Measurements from ENCODE around the gene VPS33A.

The VPS33A gene

GRCh38 chr12:122189626-122190475 lies 76.4 kb downstream of the VPS33A start:
- H4K5ac ChIP-seq (ENCODE audit: low read length) = no peak overlapping the region
- H3K9ac ChIP-seq (ENCODE audit: low read length) = no peak overlapping the region
- H3K79me1 ChIP-seq (ENCODE audit: low read length) = no peaks in the 10 kb centered on the region
- H3K79me2 ChIP-seq (ENCODE audit: control insufficient read depth, insufficient read depth, low read length) = no peaks in the 10 kb centered on the region
- H3K23ac ChIP-seq (ENCODE audit: low read length) = no peak overlapping the region
- WGBS (ENCODE audit: extremely low coverage, insufficient coverage, low lambda C conversion rate) = no CpG with 5 or more reads among the region's 34 CpGs
- no peak overlapping the region for H3K4me3 ChIP-seq (ENCODE audit: low read length)
- no peak overlapping the region for H2BK5ac ChIP-seq (ENCODE audit: low read length)
- no peak overlapping the region for H2AK5ac ChIP-seq (ENCODE audit: low read length)
- H3K27me3 ChIP-seq (ENCODE audit: insufficient read depth, low read length, poor library complexity) = no peaks in the 10 kb centered on the region
- no peak overlapping the region for H3K27ac ChIP-seq (ENCODE audit: low read depth, low read length)
- H3K36me3 ChIP-seq (ENCODE audit: control insufficient read depth, insufficient read depth, low read length) = no peaks in the 10 kb centered on the region
- H3K18ac ChIP-seq (ENCODE audit: low read length) = no peak overlapping the region
- no peak overlapping the region for H2BK120ac ChIP-seq (ENCODE audit: low read depth, low read length)
- H3K56ac ChIP-seq (ENCODE audit: low read length) = no peak overlapping the region
- H3K4me1 ChIP-seq (ENCODE audit: control insufficient read depth, low read depth, low read length) = no peaks in the 10 kb centered on the region
- no peak overlapping the region for H3K4ac ChIP-seq (ENCODE audit: low read depth, low read length)
- H2BK15ac ChIP-seq (replicated peaks; ENCODE audit: low read depth) = no peak overlapping the region
- no peak overlapping the region for H3K4me2 ChIP-seq (ENCODE audit: low read length)
- DNase-seq = no peak
- no peak overlapping the region for H4K8ac ChIP-seq (ENCODE audit: low read depth, low read length)

- Histone ChIP-seq H3K4me3 (ENCODE audit: low read length) (no peak overlapping the region), H3K4me1 (ENCODE audit: control insufficient read depth, low read depth, low read length) (no peaks in the 10 kb centered on the region), H4K5ac (ENCODE audit: low read length) (no peak overlapping the region), H3K79me2 (ENCODE audit: control insufficient read depth, insufficient read depth, low read length) (no peaks in the 10 kb centered on the region), H3K27me3 (ENCODE audit: insufficient read depth, low read length, poor library complexity) (peaks cover 3% of the 10 kb centered on the region), H3K36me3 (ENCODE audit: control insufficient read depth, insufficient read depth, low read length) (no peaks in the 10 kb centered on the region), H2BK5ac (ENCODE audit: low read length) (no peak overlapping the region), H3K9ac (ENCODE audit: low read length) (no peak overlapping the region), H3K23ac (ENCODE audit: low read length) (no peak overlapping the region), H3K4ac (ENCODE audit: low read depth, low read length) (no peak overlapping the region), H3K79me1 (ENCODE audit: low read length) (no peaks in the 10 kb centered on the region), H4K8ac (ENCODE audit: low read depth, low read length) (no peak overlapping the region), H3K56ac (ENCODE audit: low read length) (no peak overlapping the region), H2BK120ac (ENCODE audit: low read depth, low read length) (no peak overlapping the region), H3K27ac (ENCODE audit: low read depth, low read length) (no peak overlapping the region), H2BK15ac (replicated peaks; ENCODE audit: low read depth) (no peak overlapping the region), H3K18ac (ENCODE audit: low read length) (no peak overlapping the region), H3K4me2 (ENCODE audit: low read length) (no peak overlapping the region), H2AK5ac (ENCODE audit: low read length) (no peak overlapping the region)
- no peak for DNase-seq
- WGBS (ENCODE audit: extremely low coverage, insufficient coverage, low lambda C conversion rate) = no CpG with 5 or more reads among the region's 12 CpGs
Observed at GRCh38 chr12:122187466-122187865, 78.8 kb downstream of the VPS33A start.

- Histone ChIP-seq H3K56ac (ENCODE audit: low read length) (no peak overlapping the region), H2AK5ac (ENCODE audit: low read length) (no peak overlapping the region), H4K8ac (ENCODE audit: low read depth, low read length) (no peak overlapping the region), H3K27me3 (ENCODE audit: insufficient read depth, low read length, poor library complexity) (peaks cover 3% of the 10 kb centered on the region), H3K18ac (ENCODE audit: low read length) (no peak overlapping the region), H2BK5ac (ENCODE audit: low read length) (no peak overlapping the region), H4K5ac (ENCODE audit: low read length) (no peak overlapping the region), H3K4me1 (ENCODE audit: control insufficient read depth, low read depth, low read length) (no peaks in the 10 kb centered on the region), H2BK15ac (replicated peaks; ENCODE audit: low read depth) (no peak overlapping the region), H3K4me2 (ENCODE audit: low read length) (no peak overlapping the region), H3K79me1 (ENCODE audit: low read length) (no peaks in the 10 kb centered on the region), H3K4me3 (ENCODE audit: low read length) (no peak overlapping the region), H3K27ac (ENCODE audit: low read depth, low read length) (no peak overlapping the region), H3K9ac (ENCODE audit: low read length) (no peak overlapping the region), H3K23ac (ENCODE audit: low read length) (no peak overlapping the region), H3K36me3 (ENCODE audit: control insufficient read depth, insufficient read depth, low read length) (no peaks in the 10 kb centered on the region), H3K79me2 (ENCODE audit: control insufficient read depth, insufficient read depth, low read length) (no peaks in the 10 kb centered on the region), H3K4ac (ENCODE audit: low read depth, low read length) (no peak overlapping the region), H2BK120ac (ENCODE audit: low read depth, low read length) (no peak overlapping the region)
- WGBS (ENCODE audit: extremely low coverage, insufficient coverage, low lambda C conversion rate) = no CpG with 5 or more reads among the region's 10 CpGs
- no peak for DNase-seq
Observed at GRCh38 chr12:122185494-122186082, 80.7 kb downstream of the VPS33A start.

- H3K27ac ChIP-seq (ENCODE audit: low read depth, low read length) = no peak overlapping the region
- no peak for DNase-seq
Observed at GRCh38 chr12:122185079-122185478, 81.2 kb downstream of the VPS33A start.

GRCh38 chr12:122184517-122184916 lies 81.8 kb downstream of the VPS33A start:
- no CpG with 5 or more reads among the region's 18 CpGs for WGBS (ENCODE audit: extremely low coverage, insufficient coverage, low lambda C conversion rate)
- no peak overlapping the region for H3K4me2 ChIP-seq (ENCODE audit: low read length)
- peaks cover 3% of the 10 kb centered on the region for H3K27me3 ChIP-seq (ENCODE audit: insufficient read depth, low read length, poor library complexity)
- no peaks in the 10 kb centered on the region for H3K79me2 ChIP-seq (ENCODE audit: control insufficient read depth, insufficient read depth, low read length)
- H3K9ac ChIP-seq (ENCODE audit: low read length) = no peak overlapping the region
- H3K23ac ChIP-seq (ENCODE audit: low read length) = no peak overlapping the region
- H4K5ac ChIP-seq (ENCODE audit: low read length) = no peak overlapping the region
- no peak overlapping the region for H3K4ac ChIP-seq (ENCODE audit: low read depth, low read length)
- no peak for DNase-seq
- H2BK15ac ChIP-seq (replicated peaks; ENCODE audit: low read depth) = no peak overlapping the region
- H2BK120ac ChIP-seq (ENCODE audit: low read depth, low read length) = no peak overlapping the region
- no peaks in the 10 kb centered on the region for H3K79me1 ChIP-seq (ENCODE audit: low read length)
- no peak overlapping the region for H4K8ac ChIP-seq (ENCODE audit: low read depth, low read length)
- no peak overlapping the region for H3K56ac ChIP-seq (ENCODE audit: low read length)
- no peak overlapping the region for H3K27ac ChIP-seq (ENCODE audit: low read depth, low read length)
- H3K36me3 ChIP-seq (ENCODE audit: control insufficient read depth, insufficient read depth, low read length) = no peaks in the 10 kb centered on the region
- no peaks in the 10 kb centered on the region for H3K4me1 ChIP-seq (ENCODE audit: control insufficient read depth, low read depth, low read length)
- H2BK5ac ChIP-seq (ENCODE audit: low read length) = no peak overlapping the region
- H3K18ac ChIP-seq (ENCODE audit: low read length) = no peak overlapping the region
- no peak overlapping the region for H2AK5ac ChIP-seq (ENCODE audit: low read length)
- H3K4me3 ChIP-seq (ENCODE audit: low read length) = no peak overlapping the region

More at GRCh38 chr12:122185079-122185478, 81.2 kb downstream of the VPS33A start:
- no peak overlapping the region for H4K5ac ChIP-seq (ENCODE audit: low read length)
- no peak overlapping the region for H3K18ac ChIP-seq (ENCODE audit: low read length)
- H3K36me3 ChIP-seq (ENCODE audit: control insufficient read depth, insufficient read depth, low read length) = no peaks in the 10 kb centered on the region
- no peak overlapping the region for H3K4me2 ChIP-seq (ENCODE audit: low read length)
- no peak overlapping the region for H3K4ac ChIP-seq (ENCODE audit: low read depth, low read length)
- no peak overlapping the region for H3K4me3 ChIP-seq (ENCODE audit: low read length)
- H3K79me1 ChIP-seq (ENCODE audit: low read length) = no peaks in the 10 kb centered on the region
- H3K27me3 ChIP-seq (ENCODE audit: insufficient read depth, low read length, poor library complexity) = peaks cover 3% of the 10 kb centered on the region
- H2BK120ac ChIP-seq (ENCODE audit: low read depth, low read length) = no peak overlapping the region
- H2BK5ac ChIP-seq (ENCODE audit: low read length) = no peak overlapping the region
- no peak overlapping the region for H4K8ac ChIP-seq (ENCODE audit: low read depth, low read length)
- H2AK5ac ChIP-seq (ENCODE audit: low read length) = no peak overlapping the region
- H2BK15ac ChIP-seq (replicated peaks; ENCODE audit: low read depth) = no peak overlapping the region
- no peak overlapping the region for H3K56ac ChIP-seq (ENCODE audit: low read length)
- no peaks in the 10 kb centered on the region for H3K4me1 ChIP-seq (ENCODE audit: control insufficient read depth, low read depth, low read length)
- no CpG with 5 or more reads among the region's 7 CpGs for WGBS (ENCODE audit: extremely low coverage, insufficient coverage, low lambda C conversion rate)
- H3K23ac ChIP-seq (ENCODE audit: low read length) = no peak overlapping the region
- no peaks in the 10 kb centered on the region for H3K79me2 ChIP-seq (ENCODE audit: control insufficient read depth, insufficient read depth, low read length)
- no peak overlapping the region for H3K9ac ChIP-seq (ENCODE audit: low read length)

Data from mesendoderm (in vitro differentiated cells).